Activated CD8-positive, alpha-beta T cell treated with anti-CD3 and anti-CD28 coated beads, Interleukin-2, amount 10 ng/mL, durations not matched to agents 7 days and 5 days (primary cell): ENCODE data around the gene FBXO28. TPM values are rescaled to one million over a fixed set of nuclear protein-coding genes. Genes with fewer than 3 reads are reported as not detected.

Source experiments
- ATAC-seq: fragments of 150-1000 bp; cut with Tn5 transposase; one replicate; pipeline ENCODE4 v1.10.0; 2021; ENCODE audit warnings: moderate library complexity
- CTCF ChIA-PET: fragments of 350-600 bp; sonication (Branson Sonifier 250); formaldehyde crosslinking; loops from one replicate; lab custom pipeline; 2021; ENCODE audit warnings: antibody characterized with exemption; lab: Charles Lee
- POLR2A ChIA-PET: fragments of 350-600 bp; sonication (Branson Sonifier 250); formaldehyde crosslinking; loops from one replicate; lab custom pipeline; 2021; ENCODE audit warnings: antibody characterized with exemption; lab: Charles Lee
- DNase-seq: peaks from one replicate; pipeline ENCODE4 v3.0.0-alpha.2; 2020
- H3K27ac Mint-ChIP-seq: one replicate; pipeline ENCODE4 v1.8.0; 2021; ENCODE audit warnings: mild to moderate bottlenecking, mixed read lengths
- H3K27me3 Mint-ChIP-seq: one replicate; pipeline ENCODE4 v1.8.0; 2021; ENCODE audit warnings: low read depth, mixed read lengths
- H3K36me3 Mint-ChIP-seq: one replicate; pipeline ENCODE4 v1.8.0; 2021; ENCODE audit warnings: low read depth, mixed read lengths
- H3K4me1 Mint-ChIP-seq: one replicate; pipeline ENCODE4 v1.8.0; 2021; ENCODE audit warnings: low read depth, mixed read lengths
- H3K4me3 Mint-ChIP-seq: one replicate; pipeline ENCODE4 v1.8.0; 2021; ENCODE audit warnings: mild to moderate bottlenecking, mixed read lengths
- H3K9me3 Mint-ChIP-seq: one replicate; pipeline ENCODE4 v1.8.0; 2022; ENCODE audit warnings: mixed read lengths; ENCODE audit not compliant: insufficient read depth
- total RNA-seq, 2 experiments: library from RNA; stranded (reverse); gene quantifications; one replicate each; pipeline ENCODE4 v1.2.3, GENCODE V29; 2021

Gene FBXO28
- total RNA-seq, 2 experiments from 2014 or later: 26.4 to 28.4 TPM

DNA sequence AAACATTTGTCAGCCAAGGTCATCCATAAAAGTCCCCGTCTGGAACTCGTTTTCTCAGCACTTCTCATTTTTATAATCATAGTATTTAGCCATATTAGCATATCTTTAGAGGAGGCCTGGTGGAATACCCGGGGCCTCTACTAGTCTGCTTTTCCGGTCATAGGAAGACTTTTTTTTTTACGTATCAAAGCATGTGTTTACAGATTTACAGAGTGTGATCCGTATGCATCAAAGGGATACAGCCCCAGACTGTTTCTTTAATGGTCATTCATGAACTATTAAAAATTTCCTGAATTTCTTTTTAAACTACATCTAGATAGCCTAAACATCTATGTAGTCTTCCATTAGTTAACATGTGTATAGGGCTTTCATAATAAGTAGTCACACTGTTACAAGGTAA, 45.6 kb downstream of the FBXO28 start:
- DNase-seq: no peak

DNA sequence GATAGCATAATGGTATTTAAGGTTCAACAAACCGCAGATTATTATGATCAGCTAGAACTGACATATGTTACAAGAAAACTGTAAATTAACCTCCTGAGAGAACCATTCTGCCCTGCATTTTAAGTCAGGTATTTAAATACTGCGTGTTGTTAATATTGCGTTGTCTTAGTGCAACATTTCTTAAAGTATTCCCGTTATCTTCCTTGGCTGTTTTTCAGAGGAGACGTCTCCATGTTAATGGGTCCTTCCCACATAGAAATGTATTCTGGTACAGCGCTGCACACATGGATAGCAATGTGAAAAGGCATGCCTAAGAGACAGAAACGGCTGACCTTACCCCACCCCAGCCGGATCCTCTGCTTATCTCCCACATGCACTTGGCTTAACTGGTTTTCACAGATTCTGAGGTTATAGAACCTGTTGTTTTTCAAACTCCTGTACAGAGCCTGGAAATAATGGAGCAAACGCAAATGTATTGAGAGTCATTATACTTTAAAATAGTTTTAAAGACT, 46.3 kb downstream of the FBXO28 start:
- H3K4me1 Mint-ChIP-seq: peaks cover 8% of the 10 kb centered on the region
- ATAC-seq (no peak), DNase-seq (no peak)
- H3K27me3 Mint-ChIP-seq: no peaks in the 10 kb centered on the region
- H3K9me3 Mint-ChIP-seq: no peaks in the 10 kb centered on the region
- H3K27ac Mint-ChIP-seq: no peak overlapping the region
- ChIA-PET POLR2A (no interaction called here), CTCF (interaction anchor here (0.7 kb wide), 1 partner anchor 154 kb away, joined by 3 read pairs; no protein-coding TSS in a partner anchor)
- H3K36me3 Mint-ChIP-seq: peaks cover 39% of the 10 kb centered on the region
- H3K4me3 Mint-ChIP-seq: no peak overlapping the region

More for the DNA sequence above, 45.6 kb downstream of the FBXO28 start:
- POLR2A ChIA-PET: no interaction called here
- H3K36me3 Mint-ChIP-seq: peaks cover 39% of the 10 kb centered on the region
- H3K4me1 Mint-ChIP-seq: peaks cover 5% of the 10 kb centered on the region
- no peak overlapping the region for H3K4me3 Mint-ChIP-seq
- H3K27me3 Mint-ChIP-seq: no peaks in the 10 kb centered on the region
- no peak overlapping the region for H3K27ac Mint-ChIP-seq
- no peak for ATAC-seq
- H3K9me3 Mint-ChIP-seq: no peaks in the 10 kb centered on the region
- CTCF ChIA-PET: interaction anchor here (0.7 to 3.2 kb wide), 4 partner anchors 10 to 155 kb away, joined by 3 to 14 read pairs (median 4); no protein-coding TSS in a partner anchor

DNA sequence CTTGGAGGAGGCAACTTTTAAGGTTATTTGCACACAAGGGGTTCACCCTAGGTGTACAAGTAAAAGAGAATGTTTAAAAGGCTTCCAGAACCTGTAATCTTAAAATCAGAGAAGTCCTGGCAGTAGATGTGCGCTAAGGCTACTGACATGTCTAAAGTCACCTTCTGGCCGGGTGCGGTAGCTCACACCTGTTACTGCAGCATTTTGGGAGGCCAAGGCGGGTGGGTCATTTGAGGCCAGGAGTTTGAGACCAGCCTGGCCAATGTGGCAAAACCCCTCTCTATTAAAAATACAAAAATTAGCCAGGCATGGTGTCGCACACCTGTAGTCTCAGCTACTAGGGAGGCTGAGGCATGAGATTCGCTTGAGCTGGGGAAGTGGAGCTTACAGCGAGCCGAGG, 48.9 kb downstream of the FBXO28 start:
- H3K27me3 Mint-ChIP-seq: no peaks in the 10 kb centered on the region
- no peaks in the 10 kb centered on the region for H3K9me3 Mint-ChIP-seq
- ChIA-PET CTCF (interaction anchor here (1.5 kb wide), 1 partner anchor 47 kb away, joined by 4 read pairs; no protein-coding TSS in a partner anchor), POLR2A (interaction anchor here (1.0 kb wide), 1 partner anchor 20 kb away, joined by 3 read pairs; the partner anchor contains the start of gene DEGS1)
- DNase-seq (no peak), ATAC-seq (no peak)
- H3K36me3 Mint-ChIP-seq: peaks cover 22% of the 10 kb centered on the region
- peaks cover 12% of the 10 kb centered on the region for H3K4me1 Mint-ChIP-seq
- no peak overlapping the region for H3K4me3 Mint-ChIP-seq
- no peak overlapping the region for H3K27ac Mint-ChIP-seq

DNA sequence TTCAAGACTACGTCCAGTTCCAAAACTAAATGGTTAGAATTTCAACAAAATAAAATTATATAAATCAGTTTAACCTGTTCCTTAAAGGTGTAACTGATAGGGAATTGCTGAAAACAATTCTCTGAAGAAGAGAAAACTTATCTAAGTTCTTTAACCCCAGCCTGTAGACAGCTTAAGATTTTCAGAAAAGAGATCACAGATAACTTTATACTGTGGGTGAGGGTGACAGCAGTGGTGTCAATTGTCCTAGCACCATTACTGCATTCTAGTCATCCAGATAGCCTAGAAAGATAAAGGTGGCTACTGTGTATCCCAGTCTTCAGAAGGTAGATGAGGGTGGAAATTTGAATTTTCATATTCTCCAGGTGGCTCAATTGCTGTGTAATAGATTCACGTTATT, 49.4 kb downstream of the FBXO28 start:
- POLR2A ChIA-PET: interaction anchor here (1.0 kb wide), 1 partner anchor 19 kb away, joined by 3 read pairs; the partner anchor contains the start of gene DEGS1
- Mint-ChIP-seq H3K4me1 (peaks cover 12% of the 10 kb centered on the region), H3K36me3 (peaks cover 19% of the 10 kb centered on the region), H3K9me3 (no peaks in the 10 kb centered on the region), H3K4me3 (no peak overlapping the region), H3K27me3 (no peaks in the 10 kb centered on the region), H3K27ac (no peak overlapping the region)
- CTCF ChIA-PET: no interaction called here
- ATAC-seq (no peak), DNase-seq (no peak)

DNA sequence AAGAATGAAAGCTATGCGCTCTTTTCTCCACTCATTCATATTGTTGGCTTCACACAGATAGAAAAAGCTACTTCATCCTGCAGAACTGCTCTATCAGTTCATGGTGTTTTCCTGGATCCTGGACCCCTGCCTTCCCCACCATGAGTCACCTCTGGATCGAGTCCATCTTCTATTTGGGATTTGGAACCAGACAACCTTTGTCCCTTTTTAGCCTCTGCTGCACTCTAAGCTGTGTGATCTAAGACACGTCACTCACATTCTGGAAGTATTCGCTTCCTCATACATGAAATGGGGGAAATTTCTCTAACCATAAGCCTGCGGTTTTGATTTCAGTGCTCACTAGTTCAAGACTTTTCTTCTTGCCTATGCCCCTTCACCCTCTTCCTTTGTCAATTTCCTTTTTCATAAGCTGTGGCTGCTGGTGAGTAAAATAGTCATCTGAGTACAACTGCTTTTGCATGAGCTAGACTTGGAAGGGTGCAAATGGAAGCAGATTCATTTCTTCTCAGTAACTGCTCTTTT, 55.0 kb downstream of the FBXO28 start:
- Mint-ChIP-seq H3K27ac (peak overlapping the region; percentile 74), H3K9me3 (no peaks in the 10 kb centered on the region), H3K4me3 (peak overlapping the region; percentile 40), H3K27me3 (peaks cover 5% of the 10 kb centered on the region), H3K4me1 (peaks cover 45% of the 10 kb centered on the region), H3K36me3 (peaks cover 11% of the 10 kb centered on the region)
- peak; percentile 83 for ATAC-seq
- CTCF ChIA-PET: interaction anchor here (1.0 to 4.2 kb wide), 11 partner anchors 10 to 289 kb away, joined by 3 to 26 read pairs (median 7); partner anchors contain the start of gene DEGS1
- POLR2A ChIA-PET: interaction anchor here (0.6 to 2.4 kb wide), 4 partner anchors 14 to 1763 kb away, joined by 3 to 13 read pairs (median 6); partner anchors contain the start of gene DEGS1
- DNase-seq: peak; percentile 53

DNA sequence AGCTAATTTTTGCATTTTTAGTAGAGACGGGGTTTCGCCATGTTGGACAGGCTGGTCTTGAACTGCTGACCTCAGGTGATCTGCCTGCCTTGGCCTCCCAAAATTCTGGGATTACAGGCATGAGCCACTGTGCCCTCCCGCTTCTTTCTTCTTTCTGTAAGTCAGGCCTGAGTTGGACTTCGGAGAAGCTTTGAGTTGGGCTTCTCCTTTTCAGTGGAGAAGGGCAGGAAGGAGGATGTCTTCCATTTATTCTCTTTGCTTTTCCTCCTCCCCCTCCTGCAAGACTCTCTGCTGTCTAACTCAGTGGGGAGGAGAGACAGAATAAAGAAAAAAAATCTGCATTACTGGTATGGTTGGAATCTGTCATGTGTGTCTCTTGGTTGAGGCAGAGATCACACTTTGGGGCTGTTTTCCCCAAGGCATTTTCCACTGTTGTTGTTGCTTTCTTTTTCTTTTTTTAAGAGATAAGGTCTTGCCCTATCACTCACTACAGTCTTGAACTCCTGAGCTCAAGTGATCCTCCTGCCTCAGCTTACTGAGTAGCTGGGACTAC, 55.9 kb downstream of the FBXO28 start:
- Mint-ChIP-seq H3K36me3 (peaks cover 11% of the 10 kb centered on the region), H3K27me3 (peaks cover 6% of the 10 kb centered on the region), H3K4me3 (peak overlapping the region; percentile 40), H3K4me1 (peaks cover 37% of the 10 kb centered on the region), H3K27ac (peak overlapping the region; percentile 74), H3K9me3 (no peaks in the 10 kb centered on the region)
- no peak for ATAC-seq
- ChIA-PET POLR2A (interaction anchor here (1.0 to 2.4 kb wide), 3 partner anchors 13 to 142 kb away, joined by 3 to 13 read pairs (median 3); partner anchors contain the start of gene DEGS1), CTCF (interaction anchor here (0.7 to 4.2 kb wide), 16 partner anchors 9 to 288 kb away, joined by 3 to 26 read pairs (median 4); partner anchors contain the start of gene DEGS1)
- DNase-seq: no peak

DNA sequence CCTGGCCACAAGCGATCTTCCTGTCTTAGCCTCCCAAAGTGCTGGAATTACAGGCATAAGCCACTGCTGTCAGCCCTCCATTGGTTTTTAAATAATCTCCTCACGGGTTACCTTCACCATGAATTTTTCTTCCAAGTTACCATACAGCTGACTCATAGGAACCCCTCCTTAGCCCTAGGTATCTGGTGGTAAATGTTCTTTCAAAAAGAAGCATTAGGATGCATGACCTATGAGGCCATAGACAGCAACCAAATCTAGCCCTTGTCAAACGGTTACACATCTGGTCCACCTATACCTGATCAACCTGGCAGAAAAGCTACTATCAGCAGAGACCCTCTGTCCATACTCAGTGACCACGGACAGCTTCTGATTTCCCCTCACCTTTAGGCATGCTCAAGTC, 56.4 kb downstream of the FBXO28 start:
- H3K4me1 Mint-ChIP-seq: peaks cover 39% of the 10 kb centered on the region
- H3K27ac Mint-ChIP-seq: peak overlapping the region; percentile 74
- ChIA-PET CTCF (interaction anchor here (0.7 to 4.2 kb wide), 12 partner anchors 9 to 286 kb away, joined by 3 to 26 read pairs (median 3); partner anchors contain the start of gene DEGS1), POLR2A (interaction anchor here (1.0 to 2.4 kb wide), 2 partner anchors 13 to 18 kb away, joined by 3 to 13 read pairs; partner anchors contain the start of gene DEGS1)
- H3K36me3 Mint-ChIP-seq: peaks cover 11% of the 10 kb centered on the region
- peaks cover 7% of the 10 kb centered on the region for H3K27me3 Mint-ChIP-seq
- ATAC-seq: peak; percentile 18
- DNase-seq: no peak
- no peaks in the 10 kb centered on the region for H3K9me3 Mint-ChIP-seq
- no peak overlapping the region for H3K4me3 Mint-ChIP-seq

DNA sequence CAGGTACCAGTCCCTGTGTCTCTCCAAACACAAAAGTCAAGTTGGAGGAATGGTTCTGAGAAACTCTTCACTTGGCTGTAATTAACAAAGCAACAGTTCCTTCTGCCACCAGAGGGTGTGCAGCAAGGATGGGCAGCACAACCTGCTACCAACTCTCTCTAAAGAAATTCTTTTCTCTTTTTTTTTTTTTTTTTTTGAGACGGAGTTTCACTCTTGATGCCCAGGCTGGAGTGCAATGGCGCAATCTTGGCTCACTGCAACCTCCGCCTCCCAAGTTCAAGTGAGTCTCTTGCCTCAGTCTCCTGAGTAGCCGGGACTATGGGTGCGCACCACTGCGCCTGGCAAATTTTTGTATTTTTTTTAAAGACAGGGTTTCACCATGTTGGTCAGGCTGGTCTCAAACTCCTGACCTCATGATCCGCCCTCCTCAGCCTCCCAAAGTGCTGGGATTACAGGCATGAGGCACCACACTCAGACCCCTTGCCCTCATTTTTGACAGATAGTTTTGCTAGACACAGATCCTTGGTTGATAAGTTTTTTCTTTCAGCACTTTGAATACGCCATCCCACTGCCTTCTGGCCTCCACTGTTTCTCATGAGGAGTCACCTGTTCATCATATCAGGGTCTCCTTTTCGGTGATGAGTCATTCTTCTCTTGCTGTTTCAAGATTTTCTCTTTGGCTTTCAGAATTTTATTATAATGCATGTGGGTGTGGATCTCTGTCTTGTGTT, 57.0 kb downstream of the FBXO28 start:
- POLR2A ChIA-PET: interaction anchor here (2.4 kb wide), 1 partner anchor 12 kb away, joined by 13 read pairs; the partner anchor contains the start of gene DEGS1
- Mint-ChIP-seq H3K9me3 (no peaks in the 10 kb centered on the region), H3K4me3 (no peak overlapping the region), H3K36me3 (peaks cover 11% of the 10 kb centered on the region), H3K4me1 (peaks cover 45% of the 10 kb centered on the region), H3K27me3 (peaks cover 8% of the 10 kb centered on the region), H3K27ac (peak overlapping the region; percentile 74)
- DNase-seq (peak; percentile 61), ATAC-seq (peak; percentile 64)
- CTCF ChIA-PET: interaction anchor here (0.8 to 4.2 kb wide), 8 partner anchors 8 to 163 kb away, joined by 3 to 26 read pairs (median 8); partner anchors contain the start of gene DEGS1

DNA sequence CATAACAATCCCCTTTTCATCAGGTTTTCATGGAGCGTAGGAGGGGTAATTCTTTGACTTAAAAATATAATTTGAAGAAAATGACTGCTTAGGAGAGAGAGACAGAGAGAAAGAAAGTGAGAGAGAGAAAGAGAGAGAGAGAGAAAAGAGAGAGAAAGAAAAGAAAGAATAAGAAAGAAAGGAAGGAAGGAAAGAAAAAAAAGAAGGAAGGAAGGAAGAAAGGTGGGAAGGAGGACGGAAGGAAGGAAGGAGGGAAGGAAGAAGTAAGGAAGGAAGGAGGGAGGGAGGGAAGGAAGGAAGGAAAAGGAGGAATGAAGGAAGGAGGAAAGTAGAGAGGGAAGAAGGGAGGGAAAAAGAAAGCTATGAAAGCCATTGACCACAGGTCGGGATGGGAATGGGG, 58.3 kb downstream of the FBXO28 start:
- Mint-ChIP-seq H3K27ac (no peak overlapping the region), H3K9me3 (no peaks in the 10 kb centered on the region), H3K27me3 (peaks cover 8% of the 10 kb centered on the region), H3K4me3 (no peak overlapping the region), H3K36me3 (peaks cover 11% of the 10 kb centered on the region), H3K4me1 (peaks cover 41% of the 10 kb centered on the region)
- CTCF ChIA-PET: interaction anchor here (1.2 to 1.3 kb wide), 3 partner anchors 9 to 56 kb away, joined by 3 to 4 read pairs (median 3); no protein-coding TSS in a partner anchor
- POLR2A ChIA-PET: no interaction called here
- no peak for ATAC-seq
- no peak for DNase-seq

DNA sequence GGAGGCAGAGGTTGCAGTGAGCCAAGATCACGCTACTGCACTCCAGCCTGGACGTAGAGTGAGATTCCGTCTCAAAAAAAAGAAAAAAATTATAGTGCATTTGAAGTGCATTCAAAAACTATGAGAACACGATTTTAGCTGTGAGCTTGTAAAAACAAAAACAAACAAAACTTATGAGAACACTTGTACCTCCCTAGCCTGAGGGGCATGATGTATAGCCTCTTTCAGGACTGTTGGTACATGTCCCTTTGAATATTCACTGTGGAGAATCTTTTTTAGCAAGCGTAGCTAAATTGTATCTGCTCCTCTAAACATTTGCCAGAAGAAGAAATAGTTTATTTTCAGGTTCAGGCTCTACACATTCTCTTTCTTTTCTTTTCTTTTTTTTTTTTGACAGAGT, 59.6 kb downstream of the FBXO28 start:
- POLR2A ChIA-PET: interaction anchor here (2.0 kb wide), 1 partner anchor 9 kb away, joined by 8 read pairs; the partner anchor contains the start of gene DEGS1
- no peak overlapping the region for H3K27ac Mint-ChIP-seq
- peaks cover 11% of the 10 kb centered on the region for H3K36me3 Mint-ChIP-seq
- no peaks in the 10 kb centered on the region for H3K9me3 Mint-ChIP-seq
- peaks cover 38% of the 10 kb centered on the region for H3K4me1 Mint-ChIP-seq
- no peak overlapping the region for H3K4me3 Mint-ChIP-seq
- ATAC-seq (no peak), DNase-seq (no peak)
- CTCF ChIA-PET: interaction anchor here (0.8 to 2.1 kb wide), 5 partner anchors 8 to 43 kb away, joined by 3 to 4 read pairs (median 3); partner anchors contain the start of gene DEGS1
- peaks cover 8% of the 10 kb centered on the region for H3K27me3 Mint-ChIP-seq

DNA sequence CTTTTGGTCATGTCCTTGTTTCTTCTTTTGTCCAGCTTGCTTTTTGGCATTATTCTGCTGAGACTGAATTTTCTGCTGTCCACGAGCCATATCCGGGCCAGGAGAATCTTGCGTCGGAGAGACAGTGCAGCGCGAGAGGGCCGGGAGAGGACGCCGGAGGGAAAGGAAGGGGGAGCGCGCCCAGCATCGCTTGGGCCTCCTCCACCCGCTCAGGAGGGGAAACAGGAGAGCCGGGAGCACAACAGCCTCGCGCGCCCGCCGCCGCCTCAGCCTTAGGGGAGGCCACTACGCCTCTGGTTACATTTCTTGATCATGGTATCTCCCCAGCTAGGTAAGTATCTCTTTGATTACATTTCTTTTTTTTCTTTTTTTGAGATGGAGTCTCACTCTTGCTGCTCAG, 61.7 kb downstream of the FBXO28 start:
- Mint-ChIP-seq H3K27ac (no peak overlapping the region), H3K9me3 (no peaks in the 10 kb centered on the region), H3K4me3 (peak overlapping the region; percentile 56), H3K27me3 (peaks cover 8% of the 10 kb centered on the region), H3K36me3 (peaks cover 6% of the 10 kb centered on the region), H3K4me1 (peaks cover 17% of the 10 kb centered on the region)
- ATAC-seq: peak; percentile 61
- ChIA-PET POLR2A (no interaction called here), CTCF (interaction anchor here (0.9 kb wide), 1 partner anchor 57 kb away, joined by 3 read pairs; no protein-coding TSS in a partner anchor)
- no peak for DNase-seq
